Loucy (cell line): ENCODE data around the gene SMIM35.

ENCODE experiments used
- EZH2phosphoT487 ChIP-seq: fragments of 200-600 bp; IDR thresholded peaks from 2 replicates; pipeline ENCODE4 v1.6.1; 2018; ENCODE audit warnings: antibody characterized with exemption, mild to moderate bottlenecking, moderate library complexity, borderline replicate concordance
- TF ChIP-seq, protein P1 (sequence below): fragments of 200-600 bp; sonication (generic); conservative IDR thresholded peaks from 2 replicates; pipeline ENCODE4 v1.5.1; 2014; ENCODE audit warnings: mild to moderate bottlenecking, antibody characterized with exemption, low read length

- TF ChIP-seq, protein P1, sequence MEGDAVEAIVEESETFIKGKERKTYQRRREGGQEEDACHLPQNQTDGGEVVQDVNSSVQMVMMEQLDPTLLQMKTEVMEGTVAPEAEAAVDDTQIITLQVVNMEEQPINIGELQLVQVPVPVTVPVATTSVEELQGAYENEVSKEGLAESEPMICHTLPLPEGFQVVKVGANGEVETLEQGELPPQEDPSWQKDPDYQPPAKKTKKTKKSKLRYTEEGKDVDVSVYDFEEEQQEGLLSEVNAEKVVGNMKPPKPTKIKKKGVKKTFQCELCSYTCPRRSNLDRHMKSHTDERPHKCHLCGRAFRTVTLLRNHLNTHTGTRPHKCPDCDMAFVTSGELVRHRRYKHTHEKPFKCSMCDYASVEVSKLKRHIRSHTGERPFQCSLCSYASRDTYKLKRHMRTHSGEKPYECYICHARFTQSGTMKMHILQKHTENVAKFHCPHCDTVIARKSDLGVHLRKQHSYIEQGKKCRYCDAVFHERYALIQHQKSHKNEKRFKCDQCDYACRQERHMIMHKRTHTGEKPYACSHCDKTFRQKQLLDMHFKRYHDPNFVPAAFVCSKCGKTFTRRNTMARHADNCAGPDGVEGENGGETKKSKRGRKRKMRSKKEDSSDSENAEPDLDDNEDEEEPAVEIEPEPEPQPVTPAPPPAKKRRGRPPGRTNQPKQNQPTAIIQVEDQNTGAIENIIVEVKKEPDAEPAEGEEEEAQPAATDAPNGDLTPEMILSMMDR = no peak
- TF ChIP-seq EZH2phosphoT487 = no peak
Observed at GRCh38 chr11:118057251-118058145, 29.3 kb downstream of the SMIM35 start.
